ENCODE data around the gene FAM168B.

DNA sequence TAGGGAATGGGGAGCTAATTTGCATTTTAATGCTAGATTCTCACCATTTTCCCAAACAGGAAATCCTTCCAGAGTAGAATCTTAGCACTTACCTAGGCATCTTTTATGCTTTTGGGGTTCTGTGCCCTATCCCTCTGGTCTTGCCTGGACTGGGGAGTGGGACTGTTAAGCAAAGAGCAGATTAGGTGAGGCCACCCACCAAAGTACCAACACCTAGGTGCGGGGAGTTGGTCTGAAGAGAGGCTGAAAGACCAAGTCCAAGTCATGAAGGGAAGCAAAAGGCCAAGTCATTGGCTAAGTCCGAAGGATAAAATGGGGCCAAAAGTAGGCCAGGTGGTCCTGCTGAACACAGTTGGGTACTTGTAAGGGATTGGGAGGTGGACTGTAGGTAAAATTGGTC, 86.7 kb downstream of the FAM168B start:
- TF ChIP-seq, protein P1, sequence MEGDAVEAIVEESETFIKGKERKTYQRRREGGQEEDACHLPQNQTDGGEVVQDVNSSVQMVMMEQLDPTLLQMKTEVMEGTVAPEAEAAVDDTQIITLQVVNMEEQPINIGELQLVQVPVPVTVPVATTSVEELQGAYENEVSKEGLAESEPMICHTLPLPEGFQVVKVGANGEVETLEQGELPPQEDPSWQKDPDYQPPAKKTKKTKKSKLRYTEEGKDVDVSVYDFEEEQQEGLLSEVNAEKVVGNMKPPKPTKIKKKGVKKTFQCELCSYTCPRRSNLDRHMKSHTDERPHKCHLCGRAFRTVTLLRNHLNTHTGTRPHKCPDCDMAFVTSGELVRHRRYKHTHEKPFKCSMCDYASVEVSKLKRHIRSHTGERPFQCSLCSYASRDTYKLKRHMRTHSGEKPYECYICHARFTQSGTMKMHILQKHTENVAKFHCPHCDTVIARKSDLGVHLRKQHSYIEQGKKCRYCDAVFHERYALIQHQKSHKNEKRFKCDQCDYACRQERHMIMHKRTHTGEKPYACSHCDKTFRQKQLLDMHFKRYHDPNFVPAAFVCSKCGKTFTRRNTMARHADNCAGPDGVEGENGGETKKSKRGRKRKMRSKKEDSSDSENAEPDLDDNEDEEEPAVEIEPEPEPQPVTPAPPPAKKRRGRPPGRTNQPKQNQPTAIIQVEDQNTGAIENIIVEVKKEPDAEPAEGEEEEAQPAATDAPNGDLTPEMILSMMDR (IDR thresholded peaks at IDR 0.05; ENCODE audit: low read length) = no peak
- TF ChIP-seq EZH2 (optimal IDR thresholded peaks at IDR 0.05; ENCODE audit: low read depth, low read length) = no peak

Data from MM.1S (cell line).